HG02588 (cell line): ENCODE measurements around the gene BTG1.
A peak's percentile ranks its signal among the peaks of the same experiment; 100 is the strongest.

ENCODE experiments used
- ATAC-seq: cut with Tn5 transposase; IDR thresholded peaks from one replicate; pipeline ENCODE4 v1.9.1; 2021; ENCODE audit warnings: mild to moderate bottlenecking, moderate library complexity; ENCODE audit not compliant: unreplicated experiment

The BTG1 gene

DNA sequence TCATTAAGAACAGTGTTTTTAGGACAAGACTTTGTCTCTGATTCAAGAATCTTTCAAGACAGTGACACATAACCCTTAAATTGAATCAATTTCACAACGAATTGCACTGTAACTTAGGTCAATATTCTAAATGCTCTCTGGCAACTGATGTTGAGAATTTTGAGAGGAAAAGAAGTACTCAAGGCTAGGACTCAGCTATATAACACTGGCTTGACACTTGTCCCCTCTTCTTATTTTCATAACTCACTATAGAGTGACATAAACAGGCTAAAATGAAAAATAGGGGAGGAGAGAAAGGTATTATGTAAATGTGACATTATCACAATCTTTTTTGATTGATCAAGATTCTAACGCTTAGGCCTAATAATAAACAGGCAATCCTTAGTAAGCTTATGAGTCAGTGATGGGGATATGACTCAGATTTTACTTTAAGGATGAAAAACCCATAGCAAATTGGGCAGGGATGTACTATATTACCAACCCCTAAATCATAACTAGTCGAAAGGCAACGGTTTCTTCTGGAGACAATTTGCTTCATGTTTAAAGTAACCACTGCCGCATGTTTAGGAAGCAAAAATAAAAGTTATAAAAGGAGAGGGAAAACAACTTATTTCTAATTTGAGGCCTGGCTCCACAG is 10.9 kb downstream of the BTG1 start:
- no peak for ATAC-seq

DNA sequence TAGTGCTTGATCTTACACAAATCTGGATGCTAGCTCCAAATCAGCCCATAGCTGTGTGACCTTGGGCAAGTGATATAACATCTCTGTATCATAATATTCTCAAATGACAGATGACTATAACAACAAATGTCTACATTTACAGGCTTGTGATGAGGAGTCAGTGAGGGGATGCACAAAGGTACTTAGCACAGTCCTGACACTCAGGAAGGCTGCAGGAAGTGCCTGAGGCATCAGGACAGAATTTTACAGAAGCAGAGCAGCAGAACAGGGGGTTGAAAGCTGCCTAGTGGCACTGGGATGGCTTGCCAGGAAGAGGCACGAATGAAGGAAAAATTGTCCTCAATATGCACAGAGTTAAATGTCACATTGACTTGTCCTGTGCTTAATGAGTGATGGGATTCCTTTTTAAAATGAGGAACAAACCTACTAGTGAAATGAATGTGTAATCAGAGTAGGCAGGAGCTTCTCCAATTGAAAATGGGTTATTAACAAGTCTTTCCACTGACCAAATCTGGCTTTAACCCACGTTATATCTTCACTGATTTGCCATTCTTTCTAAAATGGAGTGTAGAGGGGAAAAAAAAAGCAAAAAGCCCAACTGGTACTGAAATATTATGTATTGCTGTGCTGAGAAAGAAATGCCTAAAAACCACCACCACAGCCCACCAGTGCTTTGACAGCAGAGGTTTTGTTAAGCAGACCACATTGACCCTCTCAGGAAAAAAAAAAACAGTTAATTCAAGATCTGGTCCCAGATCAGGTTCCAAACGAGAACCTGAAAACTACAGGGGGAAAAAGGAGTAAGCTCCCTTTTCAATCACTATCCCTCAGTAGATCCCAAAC is 11.6 kb downstream of the BTG1 start:
- ATAC-seq: peak; percentile 43

DNA sequence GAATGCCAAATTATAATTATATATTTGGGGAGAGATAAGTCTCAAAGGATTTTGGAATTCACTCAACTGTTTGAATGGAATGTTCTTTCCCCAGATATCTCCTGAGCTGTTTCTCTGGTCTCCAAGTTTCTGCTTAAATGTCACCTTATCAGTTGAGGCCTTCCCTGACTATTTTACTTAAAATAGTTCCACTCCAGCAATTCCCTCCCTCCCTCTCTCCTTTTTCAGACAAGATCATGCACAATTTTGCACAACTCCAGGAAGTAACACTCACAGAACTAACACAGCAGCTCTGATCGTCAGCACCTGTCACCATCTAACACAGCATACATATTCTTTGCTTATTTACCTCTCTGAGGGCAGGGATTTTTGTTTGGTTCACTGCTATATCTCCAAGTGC is 12.5 kb downstream of the BTG1 start:
- ATAC-seq: no peak

DNA sequence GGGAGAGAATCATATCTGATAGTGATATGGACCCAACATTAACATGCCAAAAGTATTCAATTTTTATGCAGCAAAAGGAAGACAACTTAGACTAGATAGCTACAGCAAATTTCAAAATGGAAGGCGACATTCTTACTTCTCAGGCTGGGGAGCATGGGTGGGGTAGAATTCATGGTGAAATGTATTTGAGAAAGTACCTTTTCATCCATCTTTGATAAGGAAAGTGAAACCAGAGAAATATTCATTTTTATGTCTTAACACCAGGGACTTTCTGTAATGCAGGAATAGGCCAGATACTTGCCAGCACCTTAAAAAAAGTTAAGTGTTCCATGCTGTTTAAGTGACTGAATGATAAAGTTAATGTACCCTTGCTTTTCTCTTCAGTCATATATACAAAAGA is 13.4 kb downstream of the BTG1 start:
- no peak for ATAC-seq

DNA sequence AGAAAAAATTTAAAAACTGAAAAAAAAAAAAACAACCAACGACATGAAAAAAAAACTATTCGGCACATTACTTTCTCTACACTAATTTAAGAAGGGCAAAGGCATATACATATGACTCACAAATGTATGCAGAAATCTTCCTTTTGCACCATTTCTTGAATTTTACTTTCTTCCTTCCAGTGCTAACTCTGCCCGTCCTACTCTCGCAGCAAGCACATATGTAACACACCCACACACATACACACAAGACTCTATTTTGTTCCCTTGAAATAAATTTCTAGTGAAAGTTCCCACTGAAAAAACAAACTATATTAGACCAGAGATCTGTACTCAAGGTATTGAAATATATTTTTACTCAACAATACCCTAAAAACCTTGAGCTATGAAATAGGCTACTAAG is 14.6 kb downstream of the BTG1 start:
- ATAC-seq: no peak

DNA sequence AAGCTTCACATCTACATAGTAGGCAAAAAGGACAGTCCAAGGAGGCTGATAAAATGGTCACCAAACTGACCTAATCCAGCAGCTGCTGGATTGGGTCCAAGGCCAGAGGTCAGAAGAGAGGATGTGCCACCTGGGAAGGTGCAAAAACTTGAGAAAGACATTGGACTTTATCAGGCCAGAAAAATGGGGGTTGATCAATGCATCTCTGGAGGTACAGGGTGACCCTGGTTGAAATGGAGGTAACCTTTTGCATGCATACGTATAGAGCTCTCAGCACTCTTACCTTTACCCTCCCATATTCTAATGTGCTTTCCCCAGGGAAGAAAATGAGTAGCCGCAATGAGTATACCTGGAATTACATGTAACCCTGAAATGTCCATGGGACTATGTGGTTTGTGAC is 16.0 kb downstream of the BTG1 start:
- ATAC-seq: no peak

DNA sequence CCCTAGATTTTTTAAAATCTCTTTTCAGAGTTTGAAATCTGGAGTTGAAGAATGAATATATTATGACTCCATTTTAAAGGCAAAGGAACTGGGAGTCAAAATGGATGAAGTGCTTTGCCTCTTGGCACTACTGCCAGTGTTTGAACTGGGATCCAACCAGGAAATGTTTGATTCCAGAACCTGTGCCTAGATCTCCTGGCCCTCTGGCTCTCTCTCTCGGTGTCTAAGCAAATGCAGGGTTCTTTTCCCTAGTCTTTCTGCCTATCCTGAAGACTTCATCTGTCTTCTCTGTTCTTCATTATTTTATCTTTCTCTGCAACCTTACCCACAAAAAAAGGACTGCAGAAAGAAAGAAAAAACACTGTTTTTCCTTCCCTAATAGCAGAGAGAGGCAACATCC is 17.0 kb downstream of the BTG1 start:
- ATAC-seq: no peak

DNA sequence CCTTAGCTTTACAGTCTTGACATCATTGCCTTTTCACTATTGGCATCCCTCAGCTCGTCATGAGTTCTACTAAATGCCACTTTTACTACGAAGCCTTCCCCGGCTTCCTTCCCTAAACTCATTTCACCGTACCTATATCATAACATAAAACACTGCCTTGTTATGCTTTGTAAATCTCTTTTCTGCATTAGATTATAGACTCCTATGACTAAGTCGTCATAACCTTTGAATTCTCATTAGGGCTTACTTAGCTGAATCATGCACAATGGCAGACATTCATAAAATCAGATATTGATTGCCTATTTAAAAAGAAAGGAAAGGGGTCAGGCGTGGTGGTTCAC is 21.0 kb downstream of the BTG1 start:
- ATAC-seq: no peak

DNA sequence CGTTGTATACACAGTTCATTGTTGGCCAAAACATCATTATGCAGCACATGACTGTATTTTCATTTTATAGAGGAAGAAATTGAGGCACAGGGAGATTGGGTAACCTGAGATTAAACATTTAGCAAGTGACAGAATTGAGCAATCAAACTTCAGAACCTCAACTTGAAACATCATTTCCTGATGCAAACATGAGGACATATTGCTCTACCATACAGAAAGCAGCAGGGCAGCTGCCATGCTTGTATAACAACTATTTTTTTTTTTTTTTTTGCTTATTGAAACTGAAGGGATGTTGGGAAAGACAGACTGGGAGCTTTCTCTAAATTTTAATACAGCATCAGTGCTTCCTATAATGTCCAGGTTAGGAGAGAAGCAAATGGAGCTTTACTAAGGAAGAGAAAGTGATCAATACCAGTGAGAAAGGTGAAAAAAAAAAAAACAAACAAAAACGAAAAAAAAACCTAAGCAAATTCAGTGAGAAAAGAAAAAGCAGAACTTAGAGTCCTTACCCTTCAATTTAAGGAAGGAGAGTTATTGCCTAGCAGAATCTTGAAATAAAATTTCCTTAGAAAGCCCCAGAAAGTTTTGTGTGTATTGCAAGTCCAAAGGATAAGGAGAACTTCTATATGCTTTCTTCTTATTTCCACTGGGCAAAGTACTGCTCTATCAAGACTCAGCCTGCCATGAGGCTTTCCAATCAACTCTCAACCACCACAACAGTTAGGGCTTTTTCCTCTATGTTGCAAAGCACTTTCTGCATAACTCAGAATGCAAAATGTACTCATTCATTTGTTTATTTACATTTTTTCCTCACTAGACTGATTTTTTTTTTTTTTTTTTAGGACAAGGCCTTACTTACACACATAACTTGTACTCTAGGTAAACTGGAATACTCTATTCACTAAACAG is 21.6 kb downstream of the BTG1 start:
- ATAC-seq: no peak

DNA sequence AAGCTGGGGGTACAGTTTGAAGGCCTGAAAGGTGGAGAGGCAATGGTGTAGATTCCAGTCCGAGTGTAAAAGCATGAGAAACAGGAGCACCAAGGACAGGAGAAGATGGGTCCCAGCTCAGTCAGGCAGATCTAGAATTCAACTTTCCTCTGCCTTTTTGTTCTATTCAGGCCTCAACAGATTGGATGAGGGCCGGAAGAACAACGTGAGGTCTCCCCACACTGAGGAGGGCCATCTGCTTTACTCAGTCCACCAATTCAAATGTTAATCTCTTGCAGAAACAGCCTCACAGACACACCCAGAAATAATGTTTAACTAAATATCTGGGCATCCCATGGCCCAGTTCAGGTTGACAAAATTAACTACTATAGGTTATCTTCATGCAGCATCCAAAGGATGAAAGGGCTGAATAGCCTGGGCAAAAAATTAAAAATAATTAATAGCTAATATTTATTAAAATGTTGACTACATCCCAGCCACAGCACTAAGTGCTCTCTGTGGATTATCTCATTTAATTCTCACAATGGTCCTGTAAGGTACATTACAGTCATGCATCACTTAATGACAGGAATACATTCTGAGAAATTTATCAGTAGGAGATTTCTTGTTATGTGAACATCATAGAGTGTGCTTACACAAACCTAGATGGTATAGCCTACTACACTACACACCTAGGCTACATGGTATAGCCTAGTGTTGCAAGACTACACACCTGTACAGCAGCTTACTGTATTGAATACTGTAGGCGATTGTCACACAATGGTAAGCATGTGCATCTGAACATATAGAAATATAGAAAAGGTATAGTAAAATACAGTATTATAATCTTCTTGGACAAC is 22.5 kb downstream of the BTG1 start:
- no peak for ATAC-seq

DNA sequence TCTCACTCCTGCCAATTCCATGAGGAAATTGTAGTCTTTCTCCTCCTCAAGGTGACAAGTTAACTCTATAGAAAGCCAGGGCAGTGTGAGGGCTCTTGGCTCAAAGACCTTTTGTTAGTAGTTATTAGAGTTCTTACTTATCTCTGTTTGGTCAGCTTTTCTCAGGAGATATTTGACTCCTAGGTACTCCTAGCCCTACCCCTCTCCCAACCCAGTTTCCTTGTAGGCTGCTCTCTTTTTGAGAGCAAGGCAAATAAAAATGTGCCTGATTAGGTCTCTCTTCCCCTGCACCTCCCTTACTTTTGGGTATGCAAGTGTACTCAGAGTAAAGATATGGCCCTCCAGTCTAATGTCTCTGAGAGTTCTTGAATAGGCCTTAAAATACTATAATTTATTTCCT is 23.8 kb downstream of the BTG1 start:
- ATAC-seq: no peak

DNA sequence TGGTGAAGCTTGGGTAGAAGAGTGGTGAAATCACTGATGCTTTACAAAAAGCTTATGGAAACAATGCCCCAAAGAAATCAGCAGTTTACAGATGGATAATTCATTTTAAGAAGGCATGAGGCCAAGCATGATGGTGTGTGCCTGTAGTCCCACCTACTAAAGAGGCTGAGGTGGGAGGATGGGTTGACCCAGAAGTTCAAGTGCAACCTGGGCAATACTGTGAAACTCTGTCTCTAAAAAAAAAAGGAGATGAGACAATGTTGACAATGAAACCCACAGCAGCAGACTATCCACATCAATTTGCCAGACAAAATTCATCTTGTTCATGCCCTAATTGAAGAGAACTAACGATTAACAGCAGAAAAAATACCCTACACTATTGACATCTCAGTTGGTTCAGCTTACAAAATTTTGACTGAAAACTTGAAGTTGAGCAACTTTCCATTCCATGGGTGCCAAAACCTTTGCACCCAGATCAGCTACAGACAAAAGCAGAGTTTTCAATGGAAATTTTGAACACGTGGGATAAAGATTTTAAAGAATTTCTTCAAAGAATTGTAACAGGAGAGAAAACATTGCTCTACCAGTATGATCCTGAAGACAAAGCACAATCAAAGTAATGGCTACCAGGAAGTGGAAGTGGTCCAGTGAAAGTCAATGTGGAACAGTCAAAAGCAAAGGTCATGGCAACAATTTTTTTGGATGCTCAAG is 26.7 kb downstream of the BTG1 start:
- ATAC-seq: no peak

DNA sequence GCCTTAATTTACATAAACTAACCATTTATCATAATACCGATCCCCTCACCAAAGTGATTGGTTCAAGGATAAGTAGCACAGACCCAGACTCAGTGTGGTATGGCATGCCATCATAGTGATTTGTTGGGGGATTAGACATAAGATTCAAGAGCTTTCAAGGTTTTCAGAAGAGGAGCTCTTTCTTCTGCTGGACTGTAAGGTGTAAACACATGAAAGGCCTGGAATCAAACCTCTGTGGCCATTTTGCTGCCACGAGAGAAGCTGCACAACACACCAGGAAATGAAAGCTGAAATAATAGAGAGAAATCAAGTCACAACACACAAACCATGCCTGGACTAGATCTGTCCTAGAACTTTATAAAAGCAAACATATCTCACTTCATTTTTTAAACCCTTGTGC is 30.8 kb downstream of the BTG1 start:
- no peak for ATAC-seq

DNA sequence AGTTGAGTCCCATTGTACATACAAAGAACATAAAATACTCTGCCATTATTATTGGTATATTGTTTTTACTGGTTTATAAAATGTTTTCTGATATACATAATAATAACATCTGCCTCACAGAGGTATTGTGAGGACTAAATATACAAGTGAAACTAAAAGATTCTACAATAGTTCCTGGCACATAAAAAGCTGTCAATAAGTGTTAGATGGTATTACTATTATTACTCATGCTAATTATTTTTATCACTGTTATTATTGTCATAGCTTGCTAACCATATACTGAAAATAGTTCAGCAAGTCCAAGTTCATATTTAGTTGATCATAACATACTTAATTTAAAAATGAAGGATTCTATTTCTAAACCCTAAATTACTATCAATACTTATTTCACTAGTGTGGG is 34.4 kb downstream of the BTG1 start:
- ATAC-seq: peak; percentile 64

DNA sequence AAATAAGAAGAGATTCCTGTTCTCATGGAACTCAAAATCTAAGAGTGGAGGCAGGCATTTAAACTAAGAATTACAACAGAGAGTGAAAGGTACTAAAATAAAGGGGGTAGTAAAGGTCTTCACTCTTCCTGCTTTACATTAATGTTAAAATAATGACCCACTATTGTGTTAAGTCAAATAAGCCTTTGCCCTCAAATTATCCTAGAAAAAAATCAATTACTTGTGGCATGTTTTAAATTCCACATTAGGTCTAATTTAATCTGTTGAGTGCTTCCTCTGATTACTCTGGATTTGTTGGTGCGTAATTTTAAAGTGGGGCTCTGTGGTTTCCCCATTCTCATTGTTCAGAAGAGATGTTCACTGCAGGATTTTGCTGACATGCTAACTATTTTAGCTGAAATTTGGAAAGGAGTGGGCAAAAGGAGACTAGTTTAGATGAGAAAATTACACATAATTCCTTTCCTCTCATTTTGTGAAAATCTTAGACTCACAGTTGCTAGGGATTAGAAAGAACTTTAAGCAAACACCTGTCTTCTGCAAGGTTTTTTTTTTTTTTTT is 35.5 kb downstream of the BTG1 start:
- ATAC-seq: no peak

DNA sequence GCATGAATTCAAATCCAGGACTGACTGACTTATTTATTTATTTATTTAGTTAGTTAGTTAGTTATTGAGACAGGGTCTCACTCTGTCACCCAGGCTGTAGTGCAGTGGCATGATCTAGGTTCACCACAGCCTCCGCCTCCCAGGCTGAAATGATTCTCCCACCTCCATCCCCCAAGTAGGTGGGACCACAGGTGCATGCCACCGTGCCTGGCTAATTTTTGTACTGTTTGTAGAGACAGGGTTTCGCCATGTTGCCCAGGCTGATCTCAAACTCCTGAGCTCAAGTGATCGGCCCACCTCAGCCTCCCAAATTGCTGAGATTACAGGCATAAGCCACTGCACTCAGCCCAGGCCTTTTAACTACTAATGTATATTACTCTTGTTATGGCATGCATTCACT is 36.0 kb downstream of the BTG1 start:
- no peak for ATAC-seq

DNA sequence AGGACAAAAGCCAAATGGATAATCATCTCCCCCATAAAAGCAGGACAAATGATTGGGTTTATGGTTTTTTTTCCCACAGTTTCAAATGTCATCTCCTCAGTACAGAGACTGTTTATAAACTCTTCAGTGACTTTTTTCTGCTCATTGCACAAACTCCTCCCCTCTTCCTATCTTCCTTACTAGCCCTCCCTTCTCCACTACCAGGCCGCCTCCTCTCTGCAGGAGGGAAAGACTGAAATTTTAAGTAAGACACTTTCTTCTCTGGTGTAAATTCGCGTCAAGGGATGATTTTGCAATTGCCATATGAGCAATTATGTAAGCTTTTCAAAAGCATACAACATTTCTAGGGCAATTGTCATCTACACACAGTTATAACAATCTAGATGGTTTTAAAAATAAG is 37.0 kb downstream of the BTG1 start:
- no peak for ATAC-seq

DNA sequence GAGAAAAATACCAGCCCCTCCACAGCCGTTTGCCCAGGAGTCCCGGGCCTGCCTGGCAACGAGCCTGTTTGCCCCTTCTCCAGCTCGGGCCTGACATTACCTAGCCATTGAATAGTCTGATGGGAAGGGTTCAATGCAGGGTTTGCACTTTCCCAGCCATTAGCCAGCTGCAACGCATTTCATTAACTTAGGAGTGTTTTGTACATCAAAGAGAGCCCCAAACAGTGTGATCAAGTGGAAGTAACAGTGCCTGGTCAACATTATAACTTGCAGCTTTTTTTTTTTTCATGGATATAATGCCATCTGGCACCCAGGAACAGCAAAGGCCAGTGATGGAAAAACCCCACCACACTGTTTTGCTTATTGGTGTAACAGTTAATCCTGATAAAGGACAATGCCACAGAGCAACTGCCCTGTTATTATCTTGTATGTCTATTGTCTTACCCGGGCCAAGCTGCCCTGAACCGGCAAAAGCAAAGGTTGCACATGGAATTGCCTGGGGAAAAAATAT is 38.0 kb downstream of the BTG1 start:
- no peak for ATAC-seq

DNA sequence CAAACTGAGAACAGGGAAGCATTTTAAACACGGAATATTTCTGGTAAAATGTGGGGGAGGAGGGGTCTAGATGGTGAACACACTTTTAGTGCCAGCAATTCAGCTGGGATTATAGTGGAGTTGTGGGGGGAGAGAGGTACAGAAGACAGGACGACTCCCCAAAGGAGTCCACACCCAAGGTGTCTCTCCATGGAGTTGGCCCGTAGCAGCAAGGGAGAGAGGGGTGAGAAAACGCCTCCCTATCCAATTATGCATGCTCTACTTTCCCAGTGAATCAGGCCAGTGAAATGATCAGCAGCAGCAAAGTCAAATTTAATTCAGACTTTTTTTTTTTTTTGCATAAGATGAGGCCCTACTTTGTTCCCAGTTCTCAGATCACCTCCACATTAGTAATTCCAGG is 38.6 kb downstream of the BTG1 start:
- no peak for ATAC-seq

DNA sequence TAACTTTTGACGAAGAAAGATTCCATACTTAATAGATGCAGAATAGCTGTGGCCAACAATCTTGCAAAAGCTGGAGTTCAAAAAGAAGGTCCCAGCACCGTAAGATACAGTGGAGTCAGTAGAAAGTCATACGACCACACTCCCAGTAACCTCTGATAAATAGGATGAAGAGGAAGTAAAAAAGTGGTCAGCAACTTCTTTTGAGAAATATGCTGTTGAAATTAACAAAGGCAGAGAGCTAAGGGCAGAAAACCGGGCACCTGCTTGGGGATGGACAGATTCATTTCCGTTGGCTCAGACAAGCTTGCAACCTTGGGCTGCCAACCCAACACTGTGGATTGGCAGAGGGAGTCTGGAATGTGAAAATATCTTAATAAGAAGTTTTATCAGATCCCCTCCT is 40.0 kb downstream of the BTG1 start:
- no peak for ATAC-seq
